ENCODE data around the gene CCDC197.

Gene CCDC197

GRCh38 chr14:94040247-94040646, 43.1 kb downstream of the CCDC197 start:
- no peaks in the 10 kb centered on the region for H3K79me2 ChIP-seq (ENCODE audit: insufficient read depth, low read length)
- no peak overlapping the region for H3K4me2 ChIP-seq (ENCODE audit: low read depth, low read length, poor library complexity, severe bottlenecking)
- no peaks in the 10 kb centered on the region for H3K27me3 ChIP-seq (ENCODE audit: insufficient read depth, low read length, poor library complexity, severe bottlenecking)
- no peaks in the 10 kb centered on the region for H3F3A ChIP-seq (ENCODE audit: low read depth)
- H4K20me1 ChIP-seq (ENCODE audit: insufficient read depth, low read length, poor library complexity, severe bottlenecking) = no peaks in the 10 kb centered on the region
- H3K9me2 ChIP-seq (replicated peaks; ENCODE audit: low read depth, low read length) = no peaks in the 10 kb centered on the region
- no peak overlapping the region for H3K9ac ChIP-seq (ENCODE audit: low read depth, low read length, poor library complexity, severe bottlenecking)
- H3K36me3 ChIP-seq (ENCODE audit: insufficient read depth, low read length) = peaks cover 9% of the 10 kb centered on the region; the same call in 1 of the 2 replicates
- H3K4me1 ChIP-seq (ENCODE audit: insufficient read depth, low read length, poor library complexity, severe bottlenecking) = no peaks in the 10 kb centered on the region
- no peak for TF ChIP-seq EZH2phosphoT487 (IDR thresholded peaks at IDR 0.05; ENCODE audit: borderline replicate concordance)
- TF ChIP-seq CTCF (conservative IDR thresholded peaks at IDR 0.05; ENCODE audit: low read length) = no peak
- H3K9me3 ChIP-seq (ENCODE audit: insufficient read depth, low read depth, low read length) = no peaks in the 10 kb centered on the region
- no peak overlapping the region for H3K4me3 ChIP-seq (ENCODE audit: low read length, poor library complexity, severe bottlenecking)
- no peak overlapping the region for H2AFZ ChIP-seq (ENCODE audit: low read length)

- no peaks in the 10 kb centered on the region for H3F3A ChIP-seq (ENCODE audit: low read depth)
- H2AFZ ChIP-seq (ENCODE audit: low read length) = no peak overlapping the region
- TF ChIP-seq EZH2phosphoT487 (IDR thresholded peaks at IDR 0.05; ENCODE audit: borderline replicate concordance) (no peak), CTCF (conservative IDR thresholded peaks at IDR 0.05; ENCODE audit: low read length) (no peak)
- no peak overlapping the region for H3K4me3 ChIP-seq (ENCODE audit: low read length, poor library complexity, severe bottlenecking)
- H3K27me3 ChIP-seq (ENCODE audit: insufficient read depth, low read length, poor library complexity, severe bottlenecking) = no peaks in the 10 kb centered on the region
- no peaks in the 10 kb centered on the region for H3K4me1 ChIP-seq (ENCODE audit: insufficient read depth, low read length, poor library complexity, severe bottlenecking)
- H3K9me3 ChIP-seq (ENCODE audit: insufficient read depth, low read depth, low read length) = no peaks in the 10 kb centered on the region
- no peaks in the 10 kb centered on the region for H4K20me1 ChIP-seq (ENCODE audit: insufficient read depth, low read length, poor library complexity, severe bottlenecking)
- no peaks in the 10 kb centered on the region for H3K9me2 ChIP-seq (replicated peaks; ENCODE audit: low read depth, low read length)
- peaks cover 10% of the 10 kb centered on the region; the same call in 1 of the 2 replicates for H3K36me3 ChIP-seq (ENCODE audit: insufficient read depth, low read length)
- H3K4me2 ChIP-seq (ENCODE audit: low read depth, low read length, poor library complexity, severe bottlenecking) = no peak overlapping the region
- H3K79me2 ChIP-seq (ENCODE audit: insufficient read depth, low read length) = no peaks in the 10 kb centered on the region
- no peak overlapping the region for H3K9ac ChIP-seq (ENCODE audit: low read depth, low read length, poor library complexity, severe bottlenecking)
These were observed 43.7 kb downstream of the CCDC197 start for GRCh38 chr14:94040796-94041195.

GRCh38 chr14:94041551-94042346, 44.6 kb downstream of the CCDC197 start:
- TF ChIP-seq CTCF (conservative IDR thresholded peaks at IDR 0.05; ENCODE audit: low read length) (no peak), EZH2phosphoT487 (IDR thresholded peaks at IDR 0.05; ENCODE audit: borderline replicate concordance) (no peak)
- Histone ChIP-seq H3F3A (ENCODE audit: low read depth) (no peaks in the 10 kb centered on the region), H3K9me2 (replicated peaks; ENCODE audit: low read depth, low read length) (no peaks in the 10 kb centered on the region), H3K4me2 (ENCODE audit: low read depth, low read length, poor library complexity, severe bottlenecking) (no peak overlapping the region), H3K36me3 (ENCODE audit: insufficient read depth, low read length) (peaks cover 16% of the 10 kb centered on the region; the same call in 1 of the 2 replicates), H3K79me2 (ENCODE audit: insufficient read depth, low read length) (no peaks in the 10 kb centered on the region), H4K20me1 (ENCODE audit: insufficient read depth, low read length, poor library complexity, severe bottlenecking) (no peaks in the 10 kb centered on the region), H3K9me3 (ENCODE audit: insufficient read depth, low read depth, low read length) (no peaks in the 10 kb centered on the region), H3K9ac (ENCODE audit: low read depth, low read length, poor library complexity, severe bottlenecking) (no peak overlapping the region), H3K4me1 (ENCODE audit: insufficient read depth, low read length, poor library complexity, severe bottlenecking) (no peaks in the 10 kb centered on the region), H3K27me3 (ENCODE audit: insufficient read depth, low read length, poor library complexity, severe bottlenecking) (no peaks in the 10 kb centered on the region), H3K4me3 (ENCODE audit: low read length, poor library complexity, severe bottlenecking) (no peak overlapping the region), H2AFZ (ENCODE audit: low read length) (no peak overlapping the region)

Data from Loucy (cell line).